Skin of body (tissue), 2 donors: ENCODE results near the gene PADI2. TPM values are rescaled to one million over a fixed set of nuclear protein-coding genes. Genes with fewer than 3 reads are reported as not detected.

Experiments used
- DNase-seq: peaks from one replicate; lab custom pipeline; 2025; lab: John Stamatoyannopoulos, UW
- total RNA-seq: library from RNA; depleted of rRNA; stranded (reverse); fragments of >200 nt; gene quantifications from one replicate; pipeline ENCODE4 v1.2.3, GENCODE V29; 2014

PADI2 gene
- total RNA-seq, 1 donor from 2014 or later = 11.8 TPM

DNA sequence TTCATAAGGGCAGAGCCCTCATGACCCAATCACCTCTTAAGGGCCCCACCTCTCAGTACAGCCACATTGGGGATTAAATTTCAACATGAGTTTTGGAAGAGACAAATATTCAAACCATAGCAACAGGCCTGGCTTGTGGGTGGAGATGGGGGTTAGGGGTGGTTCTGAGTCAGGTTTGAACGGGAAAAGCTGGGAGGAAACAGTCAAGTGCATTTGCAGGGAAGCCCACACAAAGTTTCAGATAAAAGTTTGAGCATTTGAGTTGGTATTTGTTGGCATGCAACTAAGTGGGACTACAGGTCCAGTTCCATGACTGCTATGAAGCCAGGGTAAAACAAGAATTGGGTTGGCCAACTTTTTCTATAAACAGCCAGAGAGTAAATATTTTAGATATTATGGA, 21.0 kb upstream of the PADI2 start:
- DNase-seq = no peak

- no peak for DNase-seq
Measured at GRCh38 chr1:17139637-17140036, 20.4 kb upstream of the PADI2 start.

DNA sequence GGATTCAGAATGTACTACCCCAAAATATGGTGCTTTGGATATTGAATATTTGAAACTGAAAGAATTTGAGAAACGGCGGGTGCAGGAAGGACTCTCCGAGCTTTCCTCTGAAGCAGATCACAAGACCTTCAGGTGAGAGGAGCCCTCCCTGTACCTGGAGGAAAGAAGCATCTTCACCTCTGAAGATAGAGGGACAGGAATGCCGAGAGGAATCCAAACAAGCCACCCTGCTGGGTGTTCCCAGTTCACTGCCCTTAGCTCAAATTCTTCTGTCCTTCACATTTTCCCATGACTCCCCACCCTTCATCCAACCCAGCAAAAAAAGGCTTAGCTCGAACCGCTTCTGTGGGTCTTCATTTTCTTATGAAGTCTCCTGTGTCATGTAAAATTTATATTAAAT, 18.2 kb upstream of the PADI2 start:
- no peak for DNase-seq

DNA sequence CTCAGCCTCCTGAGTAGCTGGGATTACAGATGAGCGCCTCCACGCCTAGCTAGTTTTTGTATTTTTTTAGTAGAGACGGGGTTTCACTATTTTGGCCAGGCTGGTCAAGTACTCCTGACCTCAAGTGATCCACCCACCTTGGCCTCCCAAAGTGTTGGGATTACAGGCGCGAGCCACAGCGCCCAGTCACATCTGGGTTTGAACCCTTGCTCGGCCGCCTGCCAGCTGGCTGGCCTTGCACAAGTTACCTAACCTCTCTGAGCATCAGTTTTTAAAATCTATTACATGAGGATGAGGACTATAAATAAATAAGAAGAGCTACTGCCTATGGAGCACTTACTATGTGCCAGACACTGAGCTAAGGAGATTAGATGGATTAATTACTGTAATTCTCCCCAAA, 17.7 kb upstream of the PADI2 start:
- no peak for DNase-seq

DNA sequence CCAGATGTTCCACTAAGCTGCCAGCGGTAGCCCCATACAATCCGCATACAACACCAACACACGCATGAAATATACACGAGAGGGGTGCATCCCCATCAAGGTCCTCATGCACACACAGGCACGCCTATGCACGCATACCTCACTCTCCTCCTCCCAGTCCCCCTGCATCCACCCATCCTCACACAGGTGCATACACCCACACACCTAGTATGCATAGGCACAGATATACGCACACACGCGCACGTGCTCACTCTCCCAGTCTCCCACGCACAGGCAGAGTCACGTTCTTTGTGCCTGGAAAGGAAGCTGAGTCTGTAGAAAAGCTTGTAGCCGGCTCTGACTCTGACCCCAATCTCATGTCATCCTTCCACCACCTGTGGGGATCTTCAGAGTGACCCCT, 16.9 kb upstream of the PADI2 start:
- DNase-seq = no peak

DNA sequence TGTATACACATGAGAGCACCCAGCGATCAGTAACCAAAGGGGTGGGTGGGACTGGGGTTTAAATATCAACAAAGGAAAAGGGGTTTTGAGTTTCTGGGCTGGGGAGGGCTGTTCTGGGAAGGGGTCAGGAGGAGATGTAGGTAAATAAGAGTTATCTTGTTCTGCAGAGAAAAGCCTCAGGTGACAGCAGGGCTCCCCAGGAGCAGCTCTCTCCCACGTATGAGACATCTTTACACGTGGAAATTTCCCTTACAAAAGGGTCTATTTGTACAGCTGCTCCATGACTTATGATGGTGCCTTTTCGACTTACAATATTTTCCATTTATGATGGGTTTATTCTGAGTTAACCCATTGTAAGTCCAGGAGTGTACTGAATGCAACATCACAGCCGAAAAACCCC, 16.3 kb upstream of the PADI2 start:
- no peak for DNase-seq

DNA sequence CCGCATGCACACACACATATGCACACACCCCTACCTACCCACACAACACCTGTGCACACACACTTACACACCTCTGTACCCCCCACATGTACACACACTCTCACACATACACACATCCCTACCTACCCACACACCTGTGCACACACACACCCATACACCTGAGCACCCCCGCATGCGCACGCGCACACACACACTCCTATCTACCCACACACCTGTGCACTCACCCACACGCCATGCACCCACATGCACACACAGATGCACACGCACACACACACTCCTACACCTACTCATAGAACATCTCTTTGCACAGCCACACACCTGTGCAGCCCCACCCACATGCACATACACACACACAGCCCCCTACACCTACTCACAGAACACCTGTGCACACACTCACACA, 15.5 kb upstream of the PADI2 start:
- no peak for DNase-seq

DNA sequence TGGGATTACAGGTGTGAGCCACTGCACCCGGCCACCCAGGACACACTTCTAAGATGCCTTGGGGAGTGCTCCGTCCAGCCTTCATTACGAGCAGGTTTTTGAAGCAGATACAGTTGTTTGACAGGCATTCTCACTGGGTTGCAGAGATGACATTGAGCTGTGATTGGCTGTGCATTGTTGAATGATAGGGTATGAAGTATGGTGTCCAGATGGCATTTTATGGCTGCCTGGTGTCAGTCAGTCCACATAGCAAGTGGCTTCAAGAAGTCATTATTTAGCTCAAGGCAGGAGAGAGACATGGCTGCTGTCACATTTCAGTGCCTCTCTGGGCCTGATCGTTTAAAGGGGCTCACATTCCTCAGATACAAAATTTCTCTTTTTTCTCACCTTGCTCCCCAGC, 14.8 kb upstream of the PADI2 start:
- DNase-seq = peak; percentile 19

DNA sequence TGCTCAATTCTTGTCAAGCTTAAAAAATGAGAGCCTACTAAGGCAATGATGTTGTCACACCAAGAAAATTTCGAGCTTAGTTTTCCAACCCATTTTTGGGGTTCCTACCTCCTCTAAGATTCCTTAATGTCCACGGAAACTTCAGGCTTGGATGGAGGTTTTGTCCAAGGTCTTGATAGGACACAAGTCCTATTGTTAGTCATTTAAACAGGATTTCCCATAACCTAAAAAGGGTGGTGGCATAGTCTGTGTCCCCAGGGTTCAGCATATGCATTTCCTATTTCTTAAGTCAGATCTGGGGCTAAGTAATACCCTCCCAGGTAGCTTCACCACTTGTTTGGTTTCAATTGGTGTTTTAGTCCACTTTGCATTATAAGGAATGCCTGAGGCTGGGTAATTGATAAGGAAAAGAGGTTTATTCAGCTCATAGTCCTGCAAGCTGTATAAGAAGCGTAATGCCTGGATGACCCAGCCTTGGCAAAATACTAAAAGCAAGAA, 10.9 kb upstream of the PADI2 start:
- DNase-seq = no peak

GRCh38 chr1:17128361-17128760, 9.1 kb upstream of the PADI2 start:
- DNase-seq = no peak

GRCh38 chr1:17125756-17126237, 6.5 kb upstream of the PADI2 start:
- peak; percentile 47 for DNase-seq

- no peak for DNase-seq
Measured at GRCh38 chr1:17123196-17124045, 4.2 kb upstream of the PADI2 start.

DNA sequence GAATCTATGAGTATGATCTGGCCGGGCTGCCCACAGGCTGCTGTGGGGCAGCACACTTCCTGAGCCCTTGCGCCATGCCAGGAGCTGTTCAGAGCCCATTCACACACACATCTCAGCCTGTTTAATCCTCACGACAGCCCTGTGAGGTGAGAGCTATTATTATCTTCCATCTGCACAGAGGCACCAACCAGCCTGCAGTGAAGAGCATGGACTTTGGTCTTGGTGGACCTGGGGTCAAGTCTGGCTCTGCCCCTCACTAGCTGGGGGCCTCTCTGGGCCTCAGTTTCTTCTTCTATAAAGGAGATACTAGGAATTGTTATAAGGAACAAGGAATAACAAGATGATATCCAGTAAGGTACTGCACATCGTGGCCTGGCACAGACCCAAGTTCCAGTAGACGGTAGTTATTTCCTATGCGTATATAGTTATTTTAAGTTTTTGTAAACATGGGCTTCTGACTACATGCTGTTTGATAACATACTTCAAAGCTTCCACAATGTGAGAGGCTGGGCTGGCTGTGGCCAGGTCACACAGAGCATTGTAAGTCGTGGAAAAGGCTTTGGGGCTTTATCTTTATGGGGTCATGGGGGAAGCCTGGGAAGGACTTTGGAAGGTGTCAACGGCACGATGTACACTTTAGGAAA, 3.4 kb upstream of the PADI2 start:
- DNase-seq = no peak

DNA sequence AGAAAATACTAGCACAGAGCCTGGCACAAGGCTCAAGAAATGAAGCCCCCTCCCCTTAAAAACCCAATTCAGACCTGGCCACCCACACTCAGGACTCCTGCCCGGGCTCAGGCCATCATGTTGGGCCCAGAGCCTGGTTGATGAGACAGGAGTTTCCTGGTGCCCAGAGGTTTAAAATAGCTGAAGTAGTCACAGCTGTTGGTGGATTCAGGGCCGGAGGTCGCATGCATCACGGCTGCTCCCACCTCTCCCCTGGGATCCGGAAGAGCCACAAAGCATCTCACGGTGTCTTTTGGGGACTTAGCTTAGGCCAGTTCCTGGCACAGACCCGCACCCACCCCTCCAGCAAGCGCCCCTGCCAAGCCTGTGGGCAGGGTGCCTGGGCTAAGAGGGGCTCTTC, 2.6 kb upstream of the PADI2 start:
- no peak for DNase-seq

GRCh38 chr1:17120962-17121837, 1.9 kb upstream of the PADI2 start:
- no peak for DNase-seq

DNA sequence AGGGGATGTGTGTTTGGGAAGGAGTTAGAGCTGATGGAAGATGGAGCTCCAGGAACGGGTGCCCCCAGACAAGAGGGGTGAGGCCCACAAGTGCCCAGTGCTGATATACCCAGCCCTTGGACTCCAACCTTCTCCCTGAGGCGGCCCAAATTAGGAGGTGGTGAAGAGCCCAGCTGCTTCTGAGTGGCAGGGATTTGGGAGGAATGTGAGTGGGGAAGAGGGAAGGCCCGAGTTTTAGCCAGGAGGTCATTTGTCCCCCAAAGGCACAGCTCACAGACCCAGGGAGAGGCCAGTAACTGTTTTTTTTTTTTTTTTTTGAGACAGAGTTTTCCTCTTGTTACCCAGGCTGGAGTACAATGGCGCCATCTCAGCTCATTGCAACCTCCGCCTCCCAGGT, 1.2 kb upstream of the PADI2 start:
- DNase-seq = no peak

- no peak for DNase-seq
Measured at GRCh38 chr1:17119773-17120480, 676 bp upstream of the PADI2 start.

DNA sequence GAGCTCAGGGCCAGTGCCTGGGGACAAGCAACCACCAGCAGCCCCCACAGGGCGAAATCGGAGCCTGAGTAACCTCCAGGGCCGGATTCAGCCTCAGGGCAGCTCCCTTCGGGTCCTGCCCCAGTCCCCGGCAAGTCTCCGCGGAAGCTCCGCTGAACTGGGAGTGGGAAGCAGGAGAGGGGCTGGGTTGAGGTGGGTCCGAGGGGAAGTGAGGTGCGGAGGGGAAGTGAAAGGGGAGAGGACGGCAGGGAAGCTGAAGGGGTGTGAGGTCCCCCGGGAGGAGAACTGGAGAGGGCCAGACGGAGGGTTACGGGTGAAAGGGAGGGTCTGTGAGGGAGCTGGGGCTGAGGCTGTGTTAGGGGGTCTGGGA, 560 bp downstream of the PADI2 start:
- no peak for DNase-seq

GRCh38 chr1:17118268-17118667, 983 bp downstream of the PADI2 start:
- DNase-seq = no peak

DNA sequence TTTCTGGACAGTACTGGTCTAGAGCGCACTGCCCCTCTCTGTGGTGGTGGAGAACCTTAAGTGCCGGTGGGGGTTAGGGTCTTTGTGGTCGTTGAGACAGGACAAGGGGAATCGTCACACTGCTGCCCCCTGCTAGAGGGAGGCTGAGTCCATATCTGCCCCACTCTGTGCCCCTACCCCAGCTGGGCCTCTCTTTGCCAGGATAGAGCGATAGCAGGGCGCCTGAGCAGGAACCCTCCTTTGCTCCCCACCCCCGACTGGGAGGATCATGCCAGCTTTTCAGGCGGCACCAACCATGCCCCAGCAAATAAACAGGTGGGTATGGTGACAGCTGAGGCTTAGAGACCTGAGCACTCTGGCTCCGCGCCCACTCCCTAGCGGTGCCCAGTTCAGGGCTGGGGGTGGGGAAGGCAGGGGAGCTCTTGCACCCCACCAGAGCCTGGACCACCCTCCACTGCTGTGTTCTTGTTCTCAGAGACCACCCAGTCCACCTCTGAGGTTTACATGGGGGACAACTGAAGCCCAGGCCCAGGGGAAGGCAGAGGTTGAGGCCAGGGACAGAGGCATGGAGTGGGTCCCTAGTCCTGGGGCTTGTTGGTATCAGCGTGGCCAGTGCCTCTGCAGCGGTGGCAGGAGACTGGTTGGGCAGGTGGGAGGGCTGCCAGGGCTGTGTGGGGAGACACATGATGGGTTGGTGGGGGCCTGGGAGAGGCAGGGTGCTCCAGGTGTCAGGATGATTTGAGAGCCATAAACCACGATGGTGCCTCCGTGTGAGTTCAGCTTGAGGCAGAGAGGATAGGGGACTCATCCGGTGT, 1.6 kb downstream of the PADI2 start:
- DNase-seq = no peak
